Amygdala (tissue), 56 donors: Measurements from ENCODE around the gene ANAPC5.
"Not testable (repeated sequence)": the region's sequence is repeated elsewhere in the genome, so short reads cannot be mapped to it uniquely, and the experiment has no call there.

Source experiments
- DNase-seq, 56 donors: peaks; one replicate each; lab custom pipeline; 2025; lab: John Stamatoyannopoulos, UW

ANAPC5 gene

GRCh38 chr12:121325922-121326396 is 26.3 kb downstream of the ANAPC5 start:
- no peak for DNase-seq

GRCh38 chr12:121323908-121324307 is 28.3 kb downstream of the ANAPC5 start:
- no peak for DNase-seq

GRCh38 chr12:121318121-121318520 is 34.1 kb downstream of the ANAPC5 start:
- DNase-seq = no peak

- DNase-seq = no peak
Measured at GRCh38 chr12:121314431-121314830, 37.8 kb downstream of the ANAPC5 start.

- not testable (repeated sequence) for DNase-seq
Measured at GRCh38 chr12:121310231-121310630, 42.0 kb downstream of the ANAPC5 start.

- DNase-seq = not testable (repeated sequence)
Measured at GRCh38 chr12:121307397-121307796, 44.8 kb downstream of the ANAPC5 start.

- DNase-seq = no peak
Measured at GRCh38 chr12:121304306-121304705, 47.9 kb downstream of the ANAPC5 start.

- DNase-seq = peak in 1 of 56 donors; percentile 6
Measured at GRCh38 chr12:121301876-121302275, 50.3 kb downstream of the ANAPC5 start.

GRCh38 chr12:121300083-121300819 is 52.0 kb downstream of the ANAPC5 start:
- peak in 1 of 56 donors; percentile 8 for DNase-seq

GRCh38 chr12:121299662-121300061 is 52.5 kb downstream of the ANAPC5 start:
- DNase-seq = no peak

- not testable (repeated sequence) for DNase-seq
Measured at GRCh38 chr12:121298411-121298810, 53.8 kb downstream of the ANAPC5 start.

- DNase-seq = peak in 3 of 56 donors; percentile 31 to 42 (median 33)
Measured at GRCh38 chr12:121297435-121297991, 54.7 kb downstream of the ANAPC5 start.

GRCh38 chr12:121296618-121297434 is 55.4 kb downstream of the ANAPC5 start, which contains the start of gene CAMKK2:
Gene CAMKK2 (minus strand): TSS chr12:121296709. CDS start chr12:121274526, 22,183 bp downstream.
- peak in 50 of 56 donors; percentile 24 to 85 (median 66) for DNase-seq

GRCh38 chr12:121295746-121296617 is 56.2 kb downstream of the ANAPC5 start:
- DNase-seq = peak in 13 of 56 donors; percentile 13 to 71 (median 30)

- DNase-seq = peak in 2 of 56 donors; percentile 10 to 27
Measured at GRCh38 chr12:121295116-121295745, 57.0 kb downstream of the ANAPC5 start.

GRCh38 chr12:121294151-121294889 is 57.9 kb downstream of the ANAPC5 start:
- DNase-seq = peak in 1 of 56 donors; percentile 13

- DNase-seq = no peak
Measured at GRCh38 chr12:121293603-121294002, 58.6 kb downstream of the ANAPC5 start.

- no peak for DNase-seq
Measured at GRCh38 chr12:121290410-121290809, 61.8 kb downstream of the ANAPC5 start.

GRCh38 chr12:121289962-121290361 is 62.2 kb downstream of the ANAPC5 start:
- no peak for DNase-seq
